CD4-positive, alpha-beta T cell treated with Interleukin-2 at 100 ng/mL for 4 hours (primary cell): ENCODE measurements around the gene LPIN1.
"Not testable (repeated sequence)": the region's sequence is repeated elsewhere in the genome, so short reads cannot be mapped to it uniquely, and the experiment has no call there.

Experiments used
- DNase-seq: peaks from one replicate; pipeline ENCODE4 v3.0.0-alpha.2; 2020; ENCODE audit warnings: low spot score

Gene LPIN1

GRCh38 chr2:11810237-11810977 lies 64.0 kb downstream of the LPIN1 start:
- DNase-seq: no peak

GRCh38 chr2:11811036-11811654 lies 64.7 kb downstream of the LPIN1 start:
- no peak for DNase-seq

- DNase-seq: no peak
Observed at GRCh38 chr2:11812466-11813248, 66.2 kb downstream of the LPIN1 start.

- DNase-seq: not testable (repeated sequence)
Observed at GRCh38 chr2:11813345-11813744, 66.9 kb downstream of the LPIN1 start.

GRCh38 chr2:11813951-11814350 lies 67.5 kb downstream of the LPIN1 start:
- DNase-seq: no peak

GRCh38 chr2:11814979-11815510 lies 68.6 kb downstream of the LPIN1 start:
- no peak for DNase-seq

GRCh38 chr2:11816935-11817334 lies 70.5 kb downstream of the LPIN1 start:
- not testable (repeated sequence) for DNase-seq

- no peak for DNase-seq
Observed at GRCh38 chr2:11819235-11819729, 72.8 kb downstream of the LPIN1 start.

GRCh38 chr2:11820650-11821049 lies 74.2 kb downstream of the LPIN1 start:
- no peak for DNase-seq

- no peak for DNase-seq
Observed at GRCh38 chr2:11821705-11822104, 75.3 kb downstream of the LPIN1 start.

- not testable (repeated sequence) for DNase-seq
Observed at GRCh38 chr2:11822359-11822745, 75.9 kb downstream of the LPIN1 start.

- no peak for DNase-seq
Observed at GRCh38 chr2:11822746-11823451, 76.5 kb downstream of the LPIN1 start.

GRCh38 chr2:11824901-11825828 lies 78.7 kb downstream of the LPIN1 start:
- no peak for DNase-seq

- DNase-seq: no peak
Observed at GRCh38 chr2:11827547-11827946, 81.1 kb downstream of the LPIN1 start.

- DNase-seq: no peak
Observed at GRCh38 chr2:11828933-11829323, 82.5 kb downstream of the LPIN1 start.

- peak; percentile 55 for DNase-seq
Observed at GRCh38 chr2:11829324-11829946, 83.0 kb downstream of the LPIN1 start.

- peak; percentile 67 for DNase-seq
Observed at GRCh38 chr2:11829947-11830707, 83.7 kb downstream of the LPIN1 start.

GRCh38 chr2:11830708-11831301 lies 84.4 kb downstream of the LPIN1 start:
- DNase-seq: no peak

- no peak for DNase-seq
Observed at GRCh38 chr2:11831415-11831814, 85.0 kb downstream of the LPIN1 start.
